Measurements from ENCODE around the gene GPRASP3. TPM values are rescaled to one million over a fixed set of nuclear protein-coding genes. Genes with fewer than 3 reads are reported as not detected.

GPRASP3 gene
- total RNA-seq, 1 experiment from 2014 or later: 3.1 TPM

DNA sequence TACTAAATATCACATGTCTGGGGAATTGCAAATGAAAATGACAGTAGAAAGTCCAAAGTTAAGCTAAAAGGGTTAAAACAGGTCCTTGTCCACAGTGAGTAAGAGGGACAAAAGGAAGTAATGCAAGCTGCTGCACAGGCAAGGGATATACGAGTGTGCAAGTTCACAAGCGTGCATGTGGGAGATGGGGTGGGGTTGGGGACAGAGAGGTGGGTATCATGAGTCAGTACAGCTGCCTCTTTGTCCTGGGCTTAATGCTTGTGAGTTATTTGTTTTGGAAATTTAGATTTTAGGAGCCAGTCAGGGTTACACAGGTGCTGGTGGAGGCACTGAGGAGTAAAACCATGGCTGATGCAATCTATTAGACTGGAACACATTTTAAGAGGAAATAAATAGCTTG is 11.6 kb upstream of the GPRASP3 start:
- CTCF ChIA-PET: no interaction called here
- H4K20me1 ChIP-seq (ENCODE audit: insufficient read depth): no peaks in the 10 kb centered on the region
- H2AFZ ChIP-seq (ENCODE audit: low read depth, low read length, poor library complexity, severe bottlenecking): no peak overlapping the region
- no TSS peak for BruUV-seq (replicated peaks)
- H3K36me3 ChIP-seq (ENCODE audit: control insufficient read depth in 1 of 2, insufficient read depth in 2 of 2, low read length in 2 of 2): no peaks in the 10 kb centered on the region
- no peak for DNase-seq (ENCODE audit: low read depth, low spot score)
- RAD21 ChIA-PET (ENCODE audit: low non-redundant PET in 1 of 2, low total read pairs in 2 of 2, uncharacterized antibody in 2 of 2, unreplicated experiment in 2 of 2): no interaction called here
- H3K4me3 ChIP-seq (replicated peaks in 1 of 2; ENCODE audit: low read depth in 1 of 2, low read length in 2 of 2): no peak overlapping the region
- no peak for TF ChIP-seq POLR2AphosphoS5 (IDR thresholded peaks at IDR 0.05; ENCODE audit: low read depth, low read length)
- TF ChIP-seq, protein P1, sequence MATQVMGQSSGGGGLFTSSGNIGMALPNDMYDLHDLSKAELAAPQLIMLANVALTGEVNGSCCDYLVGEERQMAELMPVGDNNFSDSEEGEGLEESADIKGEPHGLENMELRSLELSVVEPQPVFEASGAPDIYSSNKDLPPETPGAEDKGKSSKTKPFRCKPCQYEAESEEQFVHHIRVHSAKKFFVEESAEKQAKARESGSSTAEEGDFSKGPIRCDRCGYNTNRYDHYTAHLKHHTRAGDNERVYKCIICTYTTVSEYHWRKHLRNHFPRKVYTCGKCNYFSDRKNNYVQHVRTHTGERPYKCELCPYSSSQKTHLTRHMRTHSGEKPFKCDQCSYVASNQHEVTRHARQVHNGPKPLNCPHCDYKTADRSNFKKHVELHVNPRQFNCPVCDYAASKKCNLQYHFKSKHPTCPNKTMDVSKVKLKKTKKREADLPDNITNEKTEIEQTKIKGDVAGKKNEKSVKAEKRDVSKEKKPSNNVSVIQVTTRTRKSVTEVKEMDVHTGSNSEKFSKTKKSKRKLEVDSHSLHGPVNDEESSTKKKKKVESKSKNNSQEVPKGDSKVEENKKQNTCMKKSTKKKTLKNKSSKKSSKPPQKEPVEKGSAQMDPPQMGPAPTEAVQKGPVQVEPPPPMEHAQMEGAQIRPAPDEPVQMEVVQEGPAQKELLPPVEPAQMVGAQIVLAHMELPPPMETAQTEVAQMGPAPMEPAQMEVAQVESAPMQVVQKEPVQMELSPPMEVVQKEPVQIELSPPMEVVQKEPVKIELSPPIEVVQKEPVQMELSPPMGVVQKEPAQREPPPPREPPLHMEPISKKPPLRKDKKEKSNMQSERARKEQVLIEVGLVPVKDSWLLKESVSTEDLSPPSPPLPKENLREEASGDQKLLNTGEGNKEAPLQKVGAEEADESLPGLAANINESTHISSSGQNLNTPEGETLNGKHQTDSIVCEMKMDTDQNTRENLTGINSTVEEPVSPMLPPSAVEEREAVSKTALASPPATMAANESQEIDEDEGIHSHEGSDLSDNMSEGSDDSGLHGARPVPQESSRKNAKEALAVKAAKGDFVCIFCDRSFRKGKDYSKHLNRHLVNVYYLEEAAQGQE (IDR thresholded peaks at IDR 0.05; ENCODE audit: low read depth): no peak
- no peaks in the 10 kb centered on the region for H3K79me2 ChIP-seq (ENCODE audit: insufficient read depth, low read length)
- no peak for ATAC-seq
- no peak overlapping the region for H3K9ac ChIP-seq (ENCODE audit: low read length)
- no peaks in the 10 kb centered on the region for H3K4me1 ChIP-seq (ENCODE audit: control insufficient read depth in 1 of 2, insufficient read depth in 2 of 2, low read length in 2 of 2)
- no peaks in the 10 kb centered on the region for H3K9me2 ChIP-seq (ENCODE audit: insufficient read depth)
- intact Hi-C loops (cut with micrococcal nuclease): loop anchor here (5.0 kb wide), 1 partner anchor 52 kb away; no protein-coding TSS in a partner anchor
- H3K27ac ChIP-seq (ENCODE audit: low read depth, low read length): no peak overlapping the region
- no peaks in the 10 kb centered on the region for H3K27me3 ChIP-seq (ENCODE audit: insufficient read depth, low read length)
- no peak overlapping the region for H3K4me2 ChIP-seq (ENCODE audit: low read length)
- POLR2A ChIA-PET: no interaction called here
- no peaks in the 10 kb centered on the region for H3K9me3 ChIP-seq (ENCODE audit: control insufficient read depth in 1 of 2, insufficient read depth in 1 of 2, low read depth in 1 of 2, low read length in 2 of 2)

DNA sequence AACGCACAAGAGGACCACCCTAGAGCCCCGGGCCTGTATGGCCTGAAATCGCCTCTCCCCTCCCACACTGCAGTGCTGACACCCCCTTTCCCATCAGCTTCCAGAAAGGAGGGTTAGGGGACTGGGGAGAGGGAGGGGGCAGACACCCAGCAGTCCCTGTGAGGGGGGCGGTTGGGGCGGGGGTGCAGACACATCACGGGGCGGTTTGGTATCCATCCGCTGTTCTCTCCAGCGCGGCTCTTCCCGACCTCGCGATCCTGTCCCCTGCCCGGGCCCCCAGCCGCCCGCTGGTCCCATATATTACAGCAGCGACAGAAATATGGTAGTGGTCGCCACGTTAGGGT is 8.7 kb upstream of the GPRASP3 start:
- CTCF ChIA-PET: no interaction called here

More for the DNA sequence above, 8.7 kb upstream of the GPRASP3 start:
- Histone ChIP-seq H3K9ac (ENCODE audit: low read length) (no peak overlapping the region), H2AFZ (ENCODE audit: low read depth, low read length, poor library complexity, severe bottlenecking) (no peak overlapping the region), H3K4me2 (ENCODE audit: low read length) (no peak overlapping the region), H3K4me1 (ENCODE audit: control insufficient read depth in 1 of 2, insufficient read depth in 2 of 2, low read length in 2 of 2) (no peaks in the 10 kb centered on the region), H3K4me3 (replicated peaks in 1 of 2; ENCODE audit: low read depth in 1 of 2, low read length in 2 of 2) (no peak overlapping the region), H3K27me3 (ENCODE audit: insufficient read depth, low read length) (no peaks in the 10 kb centered on the region), H3K9me2 (ENCODE audit: insufficient read depth) (no peaks in the 10 kb centered on the region), H3K9me3 (ENCODE audit: control insufficient read depth in 1 of 2, insufficient read depth in 1 of 2, low read depth in 1 of 2, low read length in 2 of 2) (no peaks in the 10 kb centered on the region), H3K27ac (ENCODE audit: low read depth, low read length) (no peak overlapping the region), H3K79me2 (ENCODE audit: insufficient read depth, low read length) (no peaks in the 10 kb centered on the region), H3K36me3 (ENCODE audit: control insufficient read depth in 1 of 2, insufficient read depth in 2 of 2, low read length in 2 of 2) (no peaks in the 10 kb centered on the region), H4K20me1 (ENCODE audit: insufficient read depth) (no peaks in the 10 kb centered on the region)
- no TSS peak for BruUV-seq (replicated peaks)
- no peak for DNase-seq (ENCODE audit: low read depth, low spot score)
- RAD21 ChIA-PET (ENCODE audit: low non-redundant PET in 1 of 2, low total read pairs in 2 of 2, uncharacterized antibody in 2 of 2, unreplicated experiment in 2 of 2): no interaction called here
- TF ChIP-seq CBX3 (IDR thresholded peaks at IDR 0.05; ENCODE audit: low read depth): no peak
- TF ChIP-seq, protein P2, sequence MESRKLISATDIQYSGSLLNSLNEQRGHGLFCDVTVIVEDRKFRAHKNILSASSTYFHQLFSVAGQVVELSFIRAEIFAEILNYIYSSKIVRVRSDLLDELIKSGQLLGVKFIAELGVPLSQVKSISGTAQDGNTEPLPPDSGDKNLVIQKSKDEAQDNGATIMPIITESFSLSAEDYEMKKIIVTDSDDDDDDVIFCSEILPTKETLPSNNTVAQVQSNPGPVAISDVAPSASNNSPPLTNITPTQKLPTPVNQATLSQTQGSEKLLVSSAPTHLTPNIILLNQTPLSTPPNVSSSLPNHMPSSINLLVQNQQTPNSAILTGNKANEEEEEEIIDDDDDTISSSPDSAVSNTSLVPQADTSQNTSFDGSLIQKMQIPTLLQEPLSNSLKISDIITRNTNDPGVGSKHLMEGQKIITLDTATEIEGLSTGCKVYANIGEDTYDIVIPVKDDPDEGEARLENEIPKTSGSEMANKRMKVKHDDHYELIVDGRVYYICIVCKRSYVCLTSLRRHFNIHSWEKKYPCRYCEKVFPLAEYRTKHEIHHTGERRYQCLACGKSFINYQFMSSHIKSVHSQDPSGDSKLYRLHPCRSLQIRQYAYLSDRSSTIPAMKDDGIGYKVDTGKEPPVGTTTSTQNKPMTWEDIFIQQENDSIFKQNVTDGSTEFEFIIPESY (IDR thresholded peaks at IDR 0.05; ENCODE audit: extremely low read depth, insufficient replicate concordance, low read length): no peak
- no peak for TF ChIP-seq POLR2AphosphoS5 (IDR thresholded peaks at IDR 0.05; ENCODE audit: low read depth, low read length)
- TF ChIP-seq, protein P3, sequence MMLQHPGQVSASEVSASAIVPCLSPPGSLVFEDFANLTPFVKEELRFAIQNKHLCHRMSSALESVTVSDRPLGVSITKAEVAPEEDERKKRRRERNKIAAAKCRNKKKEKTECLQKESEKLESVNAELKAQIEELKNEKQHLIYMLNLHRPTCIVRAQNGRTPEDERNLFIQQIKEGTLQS (IDR thresholded peaks at IDR 0.05): no peak
- TF ChIP-seq SRF (IDR thresholded peaks at IDR 0.05; ENCODE audit: low read depth): no peak
- no peak for TF ChIP-seq RAD21 (IDR thresholded peaks at IDR 0.05; ENCODE audit: low read depth)
- TF ChIP-seq EZH2phosphoT487 (IDR thresholded peaks at IDR 0.05; ENCODE audit: borderline replicate concordance): no peak
- POLR2A ChIA-PET: no interaction called here
- intact Hi-C loops (cut with micrococcal nuclease): no loop called here
- no peak for ATAC-seq
